Breast epithelium (tissue), 3 donors: ENCODE data around the gene RCVRN.

Source experiments
- CTCF ChIP-seq, 3 donors: fragments of 450-650 bp; IDR thresholded peaks; one replicate each; pipeline ENCODE4 v1.5.1; 2016 to 2017; ENCODE audit warnings: antibody characterized with exemption in 3 of 3, mild to moderate bottlenecking in 3 of 3, moderate library complexity in 3 of 3
- POLR2A ChIP-seq: fragments of 450-650 bp; IDR thresholded peaks from one replicate; pipeline ENCODE4 v1.6.1; 2016; ENCODE audit warnings: antibody characterized with exemption, mild to moderate bottlenecking, moderate library complexity
- POLR2AphosphoS5 ChIP-seq, 3 donors: sonication (generic); formaldehyde crosslinking; IDR thresholded peaks; one replicate each; pipeline ENCODE4 v1.6.1; 2017; ENCODE audit warnings: antibody characterized with exemption in 3 of 3

DNA sequence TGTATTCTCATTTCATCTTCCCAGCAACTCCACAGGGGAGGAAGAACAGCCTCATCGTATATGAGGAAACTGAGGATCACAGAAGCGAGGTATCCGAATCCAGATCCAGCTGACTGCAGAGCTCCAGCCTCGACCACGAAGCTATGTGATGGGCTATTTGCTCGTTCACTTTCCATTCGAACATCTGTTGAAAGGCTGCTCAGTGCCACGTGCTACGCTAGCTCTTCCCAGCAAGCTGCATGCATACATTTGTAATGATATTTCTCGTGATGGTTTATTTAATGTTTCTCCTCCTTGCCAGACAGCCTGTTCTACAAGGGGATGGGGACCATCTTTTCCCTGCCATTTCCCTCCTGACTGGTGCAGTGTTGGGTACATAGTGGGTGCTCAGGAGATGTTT, 48.4 kb upstream of the RCVRN start:
- TF ChIP-seq CTCF (IDR thresholded peaks at IDR 0.05) (no peak), POLR2A (no peak), POLR2AphosphoS5 (IDR thresholded peaks at IDR 0.05) (no peak)
